GM23338 (cell line): ENCODE data around the gene CEACAM21. TPM values are rescaled to one million over a fixed set of nuclear protein-coding genes. Genes with fewer than 3 reads are reported as not detected.

Source experiments
- ATAC-seq: fragments of 200-7000 bp; cut with Tn5 transposase; 3 replicates; pipeline ENCODE4 v1.9.1; 2020
- DNase-seq: peaks from one replicate; pipeline ENCODE4 v3.0.0-alpha.2; 2015; ENCODE audit warnings: low spot score
- H2AFZ ChIP-seq: fragments of 200-600 bp; sonication (generic); 2 replicates; pipeline ENCODE4 v1.8.0; 2016; ENCODE audit warnings: antibody characterized with exemption, mild to moderate bottlenecking, moderate library complexity
- H3F3A ChIP-seq: fragments of 200-600 bp; sonication (generic); replicated peaks from 2 replicates; pipeline ENCODE4 v1.8.0; 2017; ENCODE audit warnings: antibody characterized with exemption, mixed run types, low read depth
- H3K27ac ChIP-seq: fragments of 200-600 bp; sonication (generic); 2 replicates; pipeline ENCODE4 v1.6.1; 2016; ENCODE audit warnings: low read depth
- H3K27me3 ChIP-seq: fragments of 200-600 bp; sonication (generic); 2 replicates; pipeline ENCODE4 v1.8.0; 2016; ENCODE audit warnings: mild to moderate bottlenecking, mixed run types, moderate library complexity; ENCODE audit not compliant: insufficient read depth
- H3K36me3 ChIP-seq: fragments of 200-600 bp; sonication (generic); 2 replicates; pipeline ENCODE4 v1.8.0; 2016; ENCODE audit warnings: mild to moderate bottlenecking; ENCODE audit not compliant: insufficient read depth
- H3K4me1 ChIP-seq: fragments of 200-600 bp; sonication (generic); 2 replicates; pipeline ENCODE4 v1.8.0; 2016; ENCODE audit warnings: mild to moderate bottlenecking, moderate library complexity; ENCODE audit not compliant: insufficient read depth
- H3K4me2 ChIP-seq: fragments of 200-600 bp; sonication (generic); 2 replicates; pipeline ENCODE4 v1.7.1; 2017; ENCODE audit warnings: mixed run types
- H3K4me3 ChIP-seq: fragments of 200-600 bp; sonication (generic); 2 replicates; pipeline ENCODE4 v1.6.1; 2016; ENCODE audit warnings: mixed run types
- H3K79me2 ChIP-seq: fragments of 200-600 bp; sonication (generic); replicated peaks from 2 replicates; pipeline ENCODE4 v1.8.0; 2017; ENCODE audit warnings: mild to moderate bottlenecking; ENCODE audit not compliant: insufficient read depth
- H3K9me2 ChIP-seq: fragments of 200-600 bp; sonication (generic); 2 replicates; pipeline ENCODE4 v1.8.0; 2017; ENCODE audit not compliant: insufficient read depth
- H4K20me1 ChIP-seq: fragments of 200-600 bp; sonication (generic); replicated peaks from 2 replicates; pipeline ENCODE4 v1.8.0; 2017; ENCODE audit warnings: mild to moderate bottlenecking; ENCODE audit not compliant: insufficient read depth
- H3K27ac Mint-ChIP-seq: 2 replicates; pipeline ENCODE4 v1.8.0; 2020; ENCODE audit warnings: inconsistent platforms, mild to moderate bottlenecking, moderate library complexity, mixed read lengths
- H3K27me3 Mint-ChIP-seq: 3 replicates; pipeline ENCODE4 v1.8.0; 2022; ENCODE audit warnings: low read depth, mild to moderate bottlenecking, moderate library complexity, mixed read lengths, inconsistent platforms; ENCODE audit not compliant: insufficient read depth, poor library complexity
- H3K36me3 Mint-ChIP-seq: 3 replicates; pipeline ENCODE4 v1.8.0; 2021; ENCODE audit warnings: low read depth, mild to moderate bottlenecking, inconsistent platforms, moderate library complexity, mixed read lengths
- H3K4me1 Mint-ChIP-seq: 3 replicates; pipeline ENCODE4 v1.8.0; 2020; ENCODE audit warnings: mild to moderate bottlenecking, inconsistent platforms, mixed read lengths
- H3K4me3 Mint-ChIP-seq: 3 replicates; pipeline ENCODE4 v1.8.0; 2021; ENCODE audit warnings: moderate library complexity, mild to moderate bottlenecking, inconsistent platforms, mixed read lengths
- H3K9me3 Mint-ChIP-seq: 3 replicates; pipeline ENCODE4 v1.8.0; 2020; ENCODE audit warnings: moderate library complexity, mild to moderate bottlenecking, inconsistent platforms, mixed read lengths
- CREB1 ChIP-seq: fragments of 250-450 bp; sonication (Bioruptor Pico); IDR thresholded peaks from 2 replicates; pipeline ENCODE4 v1.5.0; 2020; ENCODE audit warnings: low read depth, mild to moderate bottlenecking, moderate library complexity
- CTCF ChIP-seq, 2 experiments: fragments of 200-600 bp in 1 of 2; sonication (generic) in 1 of 2; conservative IDR thresholded peaks; 2 replicates each; pipeline versions ENCODE4 v1.5.1 to v1.6.1; 2016 to 2017; ENCODE audit warnings: antibody characterized with exemption in 2 of 2, low read depth in 2 of 2, mild to moderate bottlenecking in 2 of 2, moderate library complexity in 1 of 2
- EZH2 ChIP-seq: fragments of 200-600 bp; sonication (generic); IDR thresholded peaks from one replicate; pipeline ENCODE4 v1.8.0; 2017; ENCODE audit warnings: antibody characterized with exemption, mild to moderate bottlenecking, low read depth; ENCODE audit not compliant: unreplicated experiment
- EZH2phosphoT487 ChIP-seq: fragments of 200-600 bp; sonication (generic); IDR thresholded peaks from one replicate; pipeline ENCODE4 v1.8.1; 2018; ENCODE audit warnings: antibody characterized with exemption; ENCODE audit not compliant: unreplicated experiment
- JUNB ChIP-seq: IDR thresholded peaks from one replicate; pipeline ENCODE4 v1.6.1; 2016; ENCODE audit warnings: antibody characterized with exemption; ENCODE audit not compliant: unreplicated experiment
- NANOG ChIP-seq: IDR thresholded peaks from 2 replicates; pipeline ENCODE4 v1.6.1; 2016; ENCODE audit warnings: antibody characterized with exemption, borderline replicate concordance
- POLR2AphosphoS5 ChIP-seq: IDR thresholded peaks from 2 replicates; pipeline ENCODE4 v1.6.1; 2016; ENCODE audit warnings: antibody characterized with exemption, low read depth
- STAT1 ChIP-seq: IDR thresholded peaks from one replicate; pipeline ENCODE4 v1.6.1; 2016; ENCODE audit warnings: antibody characterized with exemption; ENCODE audit not compliant: unreplicated experiment
- ZNF114 ChIP-seq: fragments of 250-450 bp; sonication (Bioruptor Pico); IDR thresholded peaks from 2 replicates; pipeline ENCODE4 v1.5.0; 2020; ENCODE audit warnings: mild to moderate bottlenecking, moderate library complexity
- ZNF331 ChIP-seq: fragments of 250-450 bp; sonication (Bioruptor Pico); IDR thresholded peaks from 2 replicates; pipeline ENCODE4 v1.5.0; 2020; ENCODE audit warnings: low read depth, mild to moderate bottlenecking, moderate library complexity
- polyA plus RNA-seq: library from polyadenylated mRNA; unstranded; fragments of >200 nt; fragmentation: Nextera tagmentation; extraction: Ambion mirVana; gene quantifications from 2 replicates; pipeline ENCODE4 v1.2.1, GENCODE V29; 2016
- total RNA-seq: library from RNA; depleted of rRNA; stranded (reverse); fragments of >200 nt; shearing (Covaris generic); gene quantifications from 2 replicates; pipeline ENCODE4 v1.2.3, GENCODE V29; 2014
- TF ChIP-seq, protein P1 (sequence below): IDR thresholded peaks from one replicate; pipeline ENCODE4 v1.6.1; 2018; ENCODE audit warnings: antibody characterized with exemption; ENCODE audit not compliant: unreplicated experiment
- TF ChIP-seq, protein P2 (sequence below): IDR thresholded peaks from 2 replicates; pipeline ENCODE4 v1.6.1; 2016; ENCODE audit warnings: antibody characterized with exemption
- TF ChIP-seq, protein P3 (sequence below): fragments of 250-450 bp; sonication (Bioruptor Pico); IDR thresholded peaks from 2 replicates; pipeline ENCODE4 v1.5.0; 2020; ENCODE audit warnings: mild to moderate bottlenecking, moderate library complexity

The CEACAM21 gene
- total and polyA plus RNA-seq, 2 experiments from 2014 or later: not detected

DNA sequence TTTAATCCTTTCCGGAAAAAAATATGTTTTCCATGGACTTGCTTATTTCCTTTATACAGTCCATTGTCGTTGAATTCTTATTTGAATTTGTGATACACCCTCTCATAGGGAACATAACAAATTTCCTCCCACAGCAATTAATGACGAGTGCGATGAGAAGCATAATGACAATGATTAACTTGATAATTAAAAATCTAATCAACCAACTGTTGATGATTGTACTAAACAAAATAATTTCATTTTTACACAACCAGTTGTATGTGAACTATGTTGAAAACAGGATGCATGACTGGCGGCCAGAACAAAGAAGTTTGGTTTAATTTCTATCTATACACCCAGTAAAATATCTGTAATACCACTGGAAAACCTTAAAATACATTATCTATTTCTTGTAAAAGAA, 26.1 kb upstream of the CEACAM21 start:
- H2AFZ ChIP-seq: no peak overlapping the region
- H3K4me3 ChIP-seq: peak overlapping the region; percentile 36; the same call in 1 of the 2 replicates
- H3K27me3 ChIP-seq: no peaks in the 10 kb centered on the region
- H3K27me3 Mint-ChIP-seq: peaks cover 11% of the 10 kb centered on the region
- no peak overlapping the region for H3K27ac Mint-ChIP-seq
- H3K9me2 ChIP-seq: no peaks in the 10 kb centered on the region
- peaks cover 26% of the 10 kb centered on the region for H3K9me3 Mint-ChIP-seq
- H3K27ac ChIP-seq: peak overlapping the region; percentile 69; the same call in 1 of the 2 replicates
- H4K20me1 ChIP-seq: no peaks in the 10 kb centered on the region
- H3K36me3 ChIP-seq: no peaks in the 10 kb centered on the region
- peaks cover 43% of the 10 kb centered on the region for H3K4me1 Mint-ChIP-seq
- peaks cover 18% of the 10 kb centered on the region; the same call in 2 of the 3 replicates for H3K36me3 Mint-ChIP-seq
- peaks cover 28% of the 10 kb centered on the region for H3K4me1 ChIP-seq
- H3K4me2 ChIP-seq: peak overlapping the region; percentile 62
- no peak overlapping the region; the same call in 2 of the 3 replicates for H3K4me3 Mint-ChIP-seq
- DNase-seq (no peak), ATAC-seq (no peak)
- TF ChIP-seq EZH2phosphoT487 (no peak), CTCF (conservative IDR thresholded peaks at IDR 0.05; ENCODE audit: low read depth in 2 of 2) (no peak), STAT1 (no peak), ZNF331 (CRISPR knock-in tag) (no peak), ZNF114 (no peak), CREB1 (CRISPR knock-in tag) (no peak), JUNB (no peak), POLR2AphosphoS5 (no peak), NANOG (no peak), EZH2 (no peak)
- TF ChIP-seq, protein P1, sequence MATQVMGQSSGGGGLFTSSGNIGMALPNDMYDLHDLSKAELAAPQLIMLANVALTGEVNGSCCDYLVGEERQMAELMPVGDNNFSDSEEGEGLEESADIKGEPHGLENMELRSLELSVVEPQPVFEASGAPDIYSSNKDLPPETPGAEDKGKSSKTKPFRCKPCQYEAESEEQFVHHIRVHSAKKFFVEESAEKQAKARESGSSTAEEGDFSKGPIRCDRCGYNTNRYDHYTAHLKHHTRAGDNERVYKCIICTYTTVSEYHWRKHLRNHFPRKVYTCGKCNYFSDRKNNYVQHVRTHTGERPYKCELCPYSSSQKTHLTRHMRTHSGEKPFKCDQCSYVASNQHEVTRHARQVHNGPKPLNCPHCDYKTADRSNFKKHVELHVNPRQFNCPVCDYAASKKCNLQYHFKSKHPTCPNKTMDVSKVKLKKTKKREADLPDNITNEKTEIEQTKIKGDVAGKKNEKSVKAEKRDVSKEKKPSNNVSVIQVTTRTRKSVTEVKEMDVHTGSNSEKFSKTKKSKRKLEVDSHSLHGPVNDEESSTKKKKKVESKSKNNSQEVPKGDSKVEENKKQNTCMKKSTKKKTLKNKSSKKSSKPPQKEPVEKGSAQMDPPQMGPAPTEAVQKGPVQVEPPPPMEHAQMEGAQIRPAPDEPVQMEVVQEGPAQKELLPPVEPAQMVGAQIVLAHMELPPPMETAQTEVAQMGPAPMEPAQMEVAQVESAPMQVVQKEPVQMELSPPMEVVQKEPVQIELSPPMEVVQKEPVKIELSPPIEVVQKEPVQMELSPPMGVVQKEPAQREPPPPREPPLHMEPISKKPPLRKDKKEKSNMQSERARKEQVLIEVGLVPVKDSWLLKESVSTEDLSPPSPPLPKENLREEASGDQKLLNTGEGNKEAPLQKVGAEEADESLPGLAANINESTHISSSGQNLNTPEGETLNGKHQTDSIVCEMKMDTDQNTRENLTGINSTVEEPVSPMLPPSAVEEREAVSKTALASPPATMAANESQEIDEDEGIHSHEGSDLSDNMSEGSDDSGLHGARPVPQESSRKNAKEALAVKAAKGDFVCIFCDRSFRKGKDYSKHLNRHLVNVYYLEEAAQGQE: no peak
- TF ChIP-seq, protein P2, sequence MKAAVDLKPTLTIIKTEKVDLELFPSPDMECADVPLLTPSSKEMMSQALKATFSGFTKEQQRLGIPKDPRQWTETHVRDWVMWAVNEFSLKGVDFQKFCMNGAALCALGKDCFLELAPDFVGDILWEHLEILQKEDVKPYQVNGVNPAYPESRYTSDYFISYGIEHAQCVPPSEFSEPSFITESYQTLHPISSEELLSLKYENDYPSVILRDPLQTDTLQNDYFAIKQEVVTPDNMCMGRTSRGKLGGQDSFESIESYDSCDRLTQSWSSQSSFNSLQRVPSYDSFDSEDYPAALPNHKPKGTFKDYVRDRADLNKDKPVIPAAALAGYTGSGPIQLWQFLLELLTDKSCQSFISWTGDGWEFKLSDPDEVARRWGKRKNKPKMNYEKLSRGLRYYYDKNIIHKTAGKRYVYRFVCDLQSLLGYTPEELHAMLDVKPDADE: no peak
- TF ChIP-seq, protein P3, sequence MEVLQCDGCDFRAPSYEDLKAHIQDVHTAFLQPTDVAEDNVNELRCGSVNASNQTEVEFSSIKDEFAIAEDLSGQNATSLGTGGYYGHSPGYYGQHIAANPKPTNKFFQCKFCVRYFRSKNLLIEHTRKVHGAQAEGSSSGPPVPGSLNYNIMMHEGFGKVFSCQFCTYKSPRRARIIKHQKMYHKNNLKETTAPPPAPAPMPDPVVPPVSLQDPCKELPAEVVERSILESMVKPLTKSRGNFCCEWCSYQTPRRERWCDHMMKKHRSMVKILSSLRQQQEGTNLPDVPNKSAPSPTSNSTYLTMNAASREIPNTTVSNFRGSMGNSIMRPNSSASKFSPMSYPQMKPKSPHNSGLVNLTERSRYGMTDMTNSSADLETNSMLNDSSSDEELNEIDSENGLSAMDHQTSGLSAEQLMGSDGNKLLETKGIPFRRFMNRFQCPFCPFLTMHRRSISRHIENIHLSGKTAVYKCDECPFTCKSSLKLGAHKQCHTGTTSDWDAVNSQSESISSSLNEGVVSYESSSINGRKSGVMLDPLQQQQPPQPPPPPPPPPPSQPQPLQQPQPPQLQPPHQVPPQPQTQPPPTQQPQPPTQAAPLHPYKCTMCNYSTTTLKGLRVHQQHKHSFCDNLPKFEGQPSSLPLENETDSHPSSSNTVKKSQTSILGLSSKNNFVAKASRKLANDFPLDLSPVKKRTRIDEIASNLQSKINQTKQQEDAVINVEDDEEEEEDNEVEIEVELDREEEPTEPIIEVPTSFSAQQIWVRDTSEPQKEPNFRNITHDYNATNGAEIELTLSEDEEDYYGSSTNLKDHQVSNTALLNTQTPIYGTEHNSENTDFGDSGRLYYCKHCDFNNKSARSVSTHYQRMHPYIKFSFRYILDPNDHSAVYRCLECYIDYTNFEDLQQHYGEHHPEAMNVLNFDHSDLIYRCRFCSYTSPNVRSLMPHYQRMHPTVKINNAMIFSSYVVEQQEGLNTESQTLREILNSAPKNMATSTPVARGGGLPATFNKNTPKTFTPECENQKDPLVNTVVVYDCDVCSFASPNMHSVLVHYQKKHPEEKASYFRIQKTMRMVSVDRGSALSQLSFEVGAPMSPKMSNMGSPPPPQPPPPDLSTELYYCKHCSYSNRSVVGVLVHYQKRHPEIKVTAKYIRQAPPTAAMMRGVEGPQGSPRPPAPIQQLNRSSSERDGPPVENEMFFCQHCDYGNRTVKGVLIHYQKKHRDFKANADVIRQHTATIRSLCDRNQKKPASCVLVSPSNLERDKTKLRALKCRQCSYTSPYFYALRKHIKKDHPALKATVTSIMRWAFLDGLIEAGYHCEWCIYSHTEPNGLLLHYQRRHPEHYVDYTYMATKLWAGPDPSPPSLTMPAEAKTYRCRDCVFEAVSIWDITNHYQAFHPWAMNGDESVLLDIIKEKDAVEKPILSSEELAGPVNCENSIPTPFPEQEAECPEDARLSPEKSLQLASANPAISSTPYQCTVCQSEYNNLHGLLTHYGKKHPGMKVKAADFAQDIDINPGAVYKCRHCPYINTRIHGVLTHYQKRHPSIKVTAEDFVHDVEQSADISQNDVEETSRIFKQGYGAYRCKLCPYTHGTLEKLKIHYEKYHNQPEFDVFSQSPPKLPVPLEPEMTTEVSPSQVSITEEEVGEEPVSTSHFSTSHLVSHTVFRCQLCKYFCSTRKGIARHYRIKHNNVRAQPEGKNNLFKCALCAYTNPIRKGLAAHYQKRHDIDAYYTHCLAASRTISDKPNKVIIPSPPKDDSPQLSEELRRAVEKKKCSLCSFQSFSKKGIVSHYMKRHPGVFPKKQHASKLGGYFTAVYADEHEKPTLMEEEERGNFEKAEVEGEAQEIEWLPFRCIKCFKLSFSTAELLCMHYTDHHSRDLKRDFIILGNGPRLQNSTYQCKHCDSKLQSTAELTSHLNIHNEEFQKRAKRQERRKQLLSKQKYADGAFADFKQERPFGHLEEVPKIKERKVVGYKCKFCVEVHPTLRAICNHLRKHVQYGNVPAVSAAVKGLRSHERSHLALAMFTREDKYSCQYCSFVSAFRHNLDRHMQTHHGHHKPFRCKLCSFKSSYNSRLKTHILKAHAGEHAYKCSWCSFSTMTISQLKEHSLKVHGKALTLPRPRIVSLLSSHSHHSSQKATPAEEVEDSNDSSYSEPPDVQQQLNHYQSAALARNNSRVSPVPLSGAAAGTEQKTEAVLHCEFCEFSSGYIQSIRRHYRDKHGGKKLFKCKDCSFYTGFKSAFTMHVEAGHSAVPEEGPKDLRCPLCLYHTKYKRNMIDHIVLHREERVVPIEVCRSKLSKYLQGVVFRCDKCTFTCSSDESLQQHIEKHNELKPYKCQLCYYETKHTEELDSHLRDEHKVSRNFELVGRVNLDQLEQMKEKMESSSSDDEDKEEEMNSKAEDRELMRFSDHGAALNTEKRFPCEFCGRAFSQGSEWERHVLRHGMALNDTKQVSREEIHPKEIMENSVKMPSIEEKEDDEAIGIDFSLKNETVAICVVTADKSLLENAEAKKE (CRISPR knock-in tag): no peak
- no peaks in the 10 kb centered on the region for H3F3A ChIP-seq
- no peaks in the 10 kb centered on the region for H3K79me2 ChIP-seq
